GM18511 (cell line): ENCODE data around the gene ZNF385B.
"Not testable (repeated sequence)": the region's sequence is repeated elsewhere in the genome, so short reads cannot be mapped to it uniquely, and the experiment has no call there.

ENCODE experiments used
- ATAC-seq: cut with Tn5 transposase; IDR thresholded peaks from one replicate; pipeline ENCODE4 v1.9.1; 2021; ENCODE audit warnings: mild to moderate bottlenecking, moderate library complexity; ENCODE audit not compliant: unreplicated experiment

The ZNF385B gene

GRCh38 chr2:179861416-179862067 lies at the start of gene ZNF385B:
Gene ZNF385B, minus strand, starts transcription at chr2:179861612.
- peak; percentile 36 for ATAC-seq

GRCh38 chr2:179910735-179911113 lies 49.3 kb upstream of the ZNF385B start:
- ATAC-seq, result no peak

- no peak for ATAC-seq
Observed at GRCh38 chr2:179909845-179910734, 48.7 kb upstream of the ZNF385B start.

- ATAC-seq, result no peak
Observed at GRCh38 chr2:179900655-179901054, 39.2 kb upstream of the ZNF385B start.

DNA sequence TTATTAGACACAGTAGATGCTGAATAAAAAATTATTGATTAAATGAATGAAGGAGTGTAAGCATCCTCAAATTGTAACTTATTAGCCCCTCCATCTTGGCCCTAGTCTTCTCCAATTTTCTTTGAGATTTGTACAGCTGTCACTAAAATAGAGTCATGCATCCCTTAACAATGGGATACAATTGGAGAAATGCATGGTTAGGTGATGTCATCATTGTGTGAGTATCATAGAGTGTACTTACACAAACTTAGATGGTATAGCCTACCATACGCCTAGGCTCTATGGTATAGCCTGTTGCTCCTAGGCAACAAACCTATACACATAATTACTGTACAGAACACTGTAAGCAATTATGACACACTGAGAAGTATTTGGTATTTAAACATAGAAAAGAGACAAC lies 38.3 kb upstream of the ZNF385B start:
- no peak for ATAC-seq

- peak; percentile 90 for ATAC-seq
Observed at GRCh38 chr2:179898873-179899272, 37.5 kb upstream of the ZNF385B start.

DNA sequence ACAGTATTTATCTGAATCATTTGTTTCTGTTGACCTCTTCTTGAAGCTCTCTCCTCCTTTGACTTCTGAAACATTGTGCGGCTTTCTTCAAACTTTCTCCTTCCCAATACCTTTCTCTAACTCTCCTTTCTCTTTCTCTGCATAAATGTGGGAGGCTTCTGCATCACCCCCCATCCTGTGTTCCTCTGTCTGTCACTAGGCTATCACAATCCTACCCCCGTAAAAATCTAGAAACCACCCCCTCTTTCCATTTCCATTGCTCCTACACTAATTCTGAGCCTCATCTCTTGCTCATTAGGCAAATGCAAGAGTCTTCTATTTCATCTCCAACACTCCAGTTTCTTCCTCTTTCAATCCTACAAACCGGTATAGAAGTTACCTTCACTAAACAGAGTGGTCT lies 32.2 kb upstream of the ZNF385B start:
- no peak for ATAC-seq

DNA sequence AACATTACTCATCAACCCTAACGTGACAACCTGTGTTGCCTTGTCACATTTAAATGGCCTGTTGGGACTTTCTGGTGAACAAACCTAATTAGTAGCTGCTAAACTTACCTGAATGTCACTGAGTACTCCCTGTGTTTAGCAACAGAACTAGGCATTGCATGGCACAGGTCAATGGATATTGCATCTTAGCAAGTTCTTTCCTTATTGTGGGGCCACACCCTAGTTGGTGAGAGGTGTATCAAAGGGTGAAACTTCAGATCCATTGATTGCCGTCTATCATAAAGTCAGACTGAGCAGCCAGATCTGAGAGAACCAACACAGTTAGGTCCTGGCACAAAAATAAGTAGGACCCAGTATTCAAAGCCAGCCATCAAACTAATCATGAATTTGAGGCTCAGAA lies 29.8 kb upstream of the ZNF385B start:
- no peak for ATAC-seq

DNA sequence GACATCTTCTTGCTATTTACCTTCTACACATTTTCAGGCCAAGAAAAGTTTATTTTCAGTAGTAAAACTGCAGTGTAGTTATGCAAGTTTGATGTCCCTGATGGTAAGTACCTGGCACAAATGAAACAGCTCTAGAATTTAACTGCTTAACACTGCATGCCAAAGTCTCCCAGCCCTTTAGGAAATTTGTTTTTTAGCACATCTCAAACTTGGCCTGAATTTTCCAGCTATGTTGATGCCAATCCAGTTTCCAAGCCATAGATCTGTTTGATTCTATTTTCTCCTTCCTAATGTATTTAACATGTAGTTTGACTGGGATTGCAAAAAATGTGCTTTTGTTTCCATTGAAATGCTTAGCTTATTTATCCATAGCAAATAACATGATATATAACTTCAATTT lies 29.3 kb upstream of the ZNF385B start:
- no peak for ATAC-seq

DNA sequence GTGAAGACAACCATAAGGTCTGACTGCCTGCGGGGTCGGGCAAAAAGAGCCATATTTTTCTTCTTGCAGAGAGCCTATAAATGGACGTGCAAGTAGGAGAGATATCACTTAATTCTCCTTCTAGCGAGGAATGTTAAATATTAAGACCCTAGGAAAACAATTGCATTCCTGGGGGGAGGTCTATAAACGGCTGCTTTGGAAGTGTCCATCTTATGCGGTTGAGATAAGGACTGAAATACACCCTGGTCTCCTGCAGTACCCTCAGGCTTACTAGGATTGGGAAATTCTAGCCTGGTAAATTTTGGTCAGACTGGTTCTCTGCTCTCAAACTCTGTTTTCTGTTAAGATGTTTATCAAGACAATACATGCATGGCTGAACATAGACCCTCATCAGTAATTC lies 27.2 kb upstream of the ZNF385B start:
- ATAC-seq, result not testable (repeated sequence)

DNA sequence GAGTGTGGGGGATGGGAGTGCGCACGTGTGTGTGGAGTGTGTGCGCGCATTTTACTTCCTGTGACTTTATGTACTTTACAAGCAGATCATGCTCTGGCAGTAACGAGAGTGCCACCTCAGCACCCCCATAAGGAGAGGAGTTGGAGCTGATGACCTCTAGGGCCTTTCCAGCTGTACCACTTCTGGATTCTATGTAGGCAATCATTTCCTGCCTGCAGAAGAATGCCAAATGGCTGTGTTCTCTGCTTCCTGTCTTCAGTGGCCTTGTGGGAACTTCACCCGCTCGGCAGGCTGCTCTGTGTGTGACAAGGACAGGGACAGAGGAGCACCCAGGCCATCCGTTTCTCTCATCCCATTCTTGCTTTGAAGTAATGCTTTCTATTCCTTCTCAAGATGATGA lies 22.8 kb upstream of the ZNF385B start:
- no peak for ATAC-seq

DNA sequence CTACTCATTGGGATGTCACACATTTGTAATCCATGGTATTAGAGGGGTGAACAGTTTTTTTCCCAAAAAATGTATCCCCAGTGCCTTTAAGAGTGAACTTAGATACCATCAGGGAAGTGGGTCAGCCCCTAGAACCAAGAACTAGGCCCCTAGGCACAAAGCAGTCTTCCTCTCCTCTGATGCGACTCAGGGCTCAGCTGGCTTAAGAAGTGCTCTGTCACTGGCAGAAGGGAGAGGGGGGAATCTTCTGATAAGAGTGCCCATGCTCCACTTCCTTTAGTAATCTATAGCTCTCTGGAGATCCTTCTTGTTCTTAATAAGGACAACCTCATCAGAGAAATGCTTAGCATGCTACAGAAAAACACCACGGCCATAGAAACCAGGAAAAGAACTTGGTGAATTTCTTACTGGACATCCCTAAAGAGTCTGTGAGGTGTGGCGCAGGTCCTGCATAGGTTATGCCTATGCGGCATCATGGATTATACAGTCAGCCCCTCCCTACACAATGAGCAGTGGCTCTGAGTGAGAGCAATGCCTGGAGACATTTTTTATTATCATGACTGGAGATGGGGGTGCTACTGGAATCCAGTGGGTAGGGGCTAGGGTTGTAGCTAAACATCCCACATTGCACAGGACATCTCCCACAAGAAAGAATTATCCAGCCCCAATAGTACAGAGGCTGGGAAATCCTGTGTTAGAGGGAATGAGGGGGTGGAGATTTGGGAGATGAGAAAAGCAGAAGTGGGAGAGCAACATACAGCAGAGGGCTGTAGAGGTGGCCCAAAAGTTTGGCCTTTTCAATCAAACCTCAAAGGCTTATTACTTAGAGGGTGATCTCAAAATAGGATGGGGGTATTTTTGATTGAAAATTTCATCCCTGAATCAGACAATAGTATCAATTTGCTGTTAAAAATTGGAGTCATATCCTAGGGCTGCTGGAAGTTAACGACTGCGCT lies 21.7 kb upstream of the ZNF385B start:
- no peak for ATAC-seq

GRCh38 chr2:179877601-179878364 lies 16.4 kb upstream of the ZNF385B start:
- no peak for ATAC-seq

- ATAC-seq, result no peak
Observed at GRCh38 chr2:179876266-179876665, 14.9 kb upstream of the ZNF385B start.

GRCh38 chr2:179875864-179876263 lies 14.5 kb upstream of the ZNF385B start:
- no peak for ATAC-seq

- no peak for ATAC-seq
Observed at GRCh38 chr2:179862898-179863458, 1.6 kb upstream of the ZNF385B start.

DNA sequence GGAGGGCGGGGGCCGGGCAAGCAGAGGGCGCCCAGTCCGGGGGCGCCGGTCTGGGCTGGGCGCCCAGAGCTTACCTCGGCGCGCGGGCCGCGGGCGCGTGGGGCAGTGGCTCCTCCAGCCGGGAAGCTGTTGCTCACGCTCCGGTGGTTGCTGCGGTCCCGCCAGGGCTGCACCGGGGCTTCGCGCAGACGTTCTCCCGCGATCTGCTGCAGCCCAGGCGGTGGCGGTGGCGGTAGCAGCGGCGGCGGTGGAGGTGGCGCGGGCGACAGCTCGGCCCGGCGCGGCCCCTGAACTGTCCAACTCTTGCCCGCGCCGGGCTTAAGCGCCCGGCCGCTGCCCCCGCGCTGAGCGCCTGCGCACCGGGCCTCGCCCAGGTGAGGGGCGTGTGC lies 391 bp downstream of the ZNF385B start:
- ATAC-seq, result peak; percentile 71

DNA sequence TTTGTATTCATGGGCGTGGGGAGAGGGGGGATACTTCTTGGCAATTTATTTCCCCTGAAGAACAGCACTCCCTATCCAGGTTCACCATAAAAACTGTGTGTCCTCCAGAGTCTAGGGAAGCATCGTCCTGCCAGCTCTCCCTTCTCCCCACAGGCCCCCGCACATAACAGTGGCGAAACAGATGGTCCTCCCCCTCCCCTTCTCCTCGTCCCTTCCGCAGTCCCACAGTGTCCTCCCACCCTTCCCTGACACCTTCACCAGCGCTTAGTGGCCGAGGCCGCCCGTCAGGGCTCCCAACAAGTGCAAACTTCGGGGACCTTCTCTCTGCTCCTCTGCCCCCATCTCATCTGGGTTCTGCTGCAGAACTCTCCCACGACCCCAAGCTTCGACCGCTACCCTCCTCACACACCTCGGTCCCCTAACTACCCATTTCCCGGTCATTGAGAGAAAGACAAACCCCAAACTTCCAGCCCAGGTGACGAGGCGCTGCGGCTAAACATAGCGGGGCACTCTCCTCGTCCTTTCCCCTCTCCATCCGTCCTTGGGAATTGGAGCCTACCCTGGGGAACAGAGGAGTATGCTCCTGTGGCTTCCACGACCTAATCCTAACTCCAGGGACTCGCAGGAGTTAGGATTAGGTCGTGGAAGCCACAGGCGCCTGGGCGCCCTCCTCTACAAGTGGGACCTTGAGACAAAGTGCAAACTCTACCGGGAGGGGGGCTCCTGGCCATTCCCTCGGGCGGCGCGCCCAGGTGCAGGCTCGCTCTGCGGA lies 971 bp downstream of the ZNF385B start:
- no peak for ATAC-seq

- ATAC-seq, result no peak
Observed at GRCh38 chr2:179859523-179859922, 1.9 kb downstream of the ZNF385B start.
